OCI-LY1 (cell line): ENCODE data around the gene EIF5.

Experiments
- H2AFZ ChIP-seq: fragments of 200-600 bp; sonication (generic), shearing (Covaris generic); 2 replicates; pipeline ENCODE4 v1.6.0; 2014; ENCODE audit warnings: antibody characterized with exemption, mild to moderate bottlenecking, low read length
- H3F3A ChIP-seq: fragments of 200-600 bp; sonication (generic), shearing (Covaris generic); 2 replicates; pipeline ENCODE4 v1.6.0; 2014; ENCODE audit warnings: mild to moderate bottlenecking, antibody characterized with exemption, low read length, moderate library complexity; ENCODE audit not compliant: insufficient read depth
- H3K27ac ChIP-seq: fragments of 200-600 bp; sonication (generic); 2 replicates; pipeline ENCODE4 v1.5.1; 2014; ENCODE audit warnings: low read length, mixed run types, mild to moderate bottlenecking, low read depth; ENCODE audit not compliant: poor library complexity, severe bottlenecking
- H3K27me3 ChIP-seq: fragments of 200-600 bp; sonication (generic); 2 replicates; pipeline ENCODE4 v1.6.0; 2014; ENCODE audit warnings: antibody characterized with exemption, mild to moderate bottlenecking, low read length, moderate library complexity; ENCODE audit not compliant: insufficient read depth
- H3K36me3 ChIP-seq: fragments of 200-600 bp; sonication (generic); 2 replicates; pipeline ENCODE4 v1.6.1; 2014; ENCODE audit warnings: mild to moderate bottlenecking, antibody characterized with exemption, low read length, moderate library complexity, mixed read lengths; ENCODE audit not compliant: insufficient read depth
- H3K4me1 ChIP-seq: fragments of 200-600 bp; sonication (generic); 2 replicates; pipeline ENCODE4 v1.5.1; 2014; ENCODE audit warnings: mild to moderate bottlenecking, low read length, moderate library complexity; ENCODE audit not compliant: insufficient read depth, severe bottlenecking
- H3K4me2 ChIP-seq: fragments of 200-600 bp; sonication (generic), shearing (Covaris generic); 2 replicates; pipeline ENCODE4 v1.6.1; 2014; ENCODE audit warnings: low read length
- H3K4me3 ChIP-seq: fragments of 200-600 bp; sonication (generic); 2 replicates; pipeline ENCODE4 v1.5.1; 2014; ENCODE audit warnings: low read length, low read depth, mild to moderate bottlenecking, mixed read lengths; ENCODE audit not compliant: poor library complexity, severe bottlenecking
- H3K79me2 ChIP-seq: fragments of 200-600 bp; shearing (Covaris generic); 2 replicates; pipeline ENCODE4 v1.6.1; 2016; ENCODE audit warnings: mixed run types, low read length, mixed read lengths; ENCODE audit not compliant: insufficient read depth
- H3K9ac ChIP-seq: fragments of 200-600 bp; sonication (generic), shearing (Covaris generic); 2 replicates; pipeline ENCODE4 v1.6.1; 2014; ENCODE audit warnings: mild to moderate bottlenecking, low read length, mixed read lengths
- H3K9me2 ChIP-seq: fragments of 200-600 bp; sonication (generic), shearing (Covaris generic); 2 replicates; pipeline ENCODE4 v1.6.1; 2014; ENCODE audit warnings: low read depth, mild to moderate bottlenecking, low read length, mixed read lengths
- H3K9me3 ChIP-seq: fragments of 200-600 bp; shearing (Covaris generic); 2 replicates; pipeline ENCODE4 v1.6.1; 2014; ENCODE audit warnings: low read length, mixed read lengths
- H4K20me1 ChIP-seq: fragments of 200-600 bp; sonication (generic), shearing (Covaris generic); 2 replicates; pipeline ENCODE4 v1.6.0; 2016; ENCODE audit warnings: mild to moderate bottlenecking, low read length; ENCODE audit not compliant: insufficient read depth
- EZH2 ChIP-seq: fragments of 200-600 bp; sonication (generic), shearing (Covaris generic); IDR thresholded peaks from 2 replicates; pipeline ENCODE4 v1.8.0; 2017; ENCODE audit warnings: borderline replicate concordance, mixed run types, mild to moderate bottlenecking, antibody characterized with exemption, low read length, moderate library complexity, mixed read lengths
- TF ChIP-seq, protein P1 (sequence below): fragments of 200-600 bp; sonication (generic), shearing (Covaris generic); IDR thresholded peaks from 2 replicates; pipeline ENCODE4 v1.5.1; 2017; ENCODE audit warnings: mild to moderate bottlenecking, antibody characterized with exemption, low read length, moderate library complexity, mixed read lengths

EIF5 gene

DNA sequence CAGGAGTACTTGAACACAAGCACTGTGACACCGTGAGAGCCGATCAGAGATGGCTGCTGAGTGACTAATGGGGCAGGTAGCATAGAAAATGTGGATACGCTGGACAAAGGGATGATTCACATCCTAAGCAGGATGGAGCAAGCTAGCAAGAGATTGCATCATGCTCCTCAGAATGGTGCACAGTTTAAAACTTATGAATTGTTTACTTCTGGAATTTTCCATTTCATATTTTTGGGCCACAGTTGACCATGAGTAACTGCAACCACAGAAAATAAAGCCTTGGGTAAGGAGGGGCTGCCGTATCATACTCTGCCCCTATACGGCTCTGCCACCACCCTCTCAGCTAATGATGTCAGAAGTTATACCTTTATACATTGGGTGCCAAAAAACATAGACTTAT is 27.8 kb downstream of the EIF5 start:
- H3K9me2 ChIP-seq, result no peaks in the 10 kb centered on the region
- no peak for TF ChIP-seq EZH2
- TF ChIP-seq, protein P1, sequence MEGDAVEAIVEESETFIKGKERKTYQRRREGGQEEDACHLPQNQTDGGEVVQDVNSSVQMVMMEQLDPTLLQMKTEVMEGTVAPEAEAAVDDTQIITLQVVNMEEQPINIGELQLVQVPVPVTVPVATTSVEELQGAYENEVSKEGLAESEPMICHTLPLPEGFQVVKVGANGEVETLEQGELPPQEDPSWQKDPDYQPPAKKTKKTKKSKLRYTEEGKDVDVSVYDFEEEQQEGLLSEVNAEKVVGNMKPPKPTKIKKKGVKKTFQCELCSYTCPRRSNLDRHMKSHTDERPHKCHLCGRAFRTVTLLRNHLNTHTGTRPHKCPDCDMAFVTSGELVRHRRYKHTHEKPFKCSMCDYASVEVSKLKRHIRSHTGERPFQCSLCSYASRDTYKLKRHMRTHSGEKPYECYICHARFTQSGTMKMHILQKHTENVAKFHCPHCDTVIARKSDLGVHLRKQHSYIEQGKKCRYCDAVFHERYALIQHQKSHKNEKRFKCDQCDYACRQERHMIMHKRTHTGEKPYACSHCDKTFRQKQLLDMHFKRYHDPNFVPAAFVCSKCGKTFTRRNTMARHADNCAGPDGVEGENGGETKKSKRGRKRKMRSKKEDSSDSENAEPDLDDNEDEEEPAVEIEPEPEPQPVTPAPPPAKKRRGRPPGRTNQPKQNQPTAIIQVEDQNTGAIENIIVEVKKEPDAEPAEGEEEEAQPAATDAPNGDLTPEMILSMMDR, result no peak
- no peak overlapping the region for H3K27ac ChIP-seq
- H4K20me1 ChIP-seq, result no peaks in the 10 kb centered on the region
- H2AFZ ChIP-seq, result no peak overlapping the region
- no peaks in the 10 kb centered on the region for H3F3A ChIP-seq
- no peak overlapping the region for H3K4me3 ChIP-seq
- peaks cover 10% of the 10 kb centered on the region; the same call in 1 of the 2 replicates for H3K27me3 ChIP-seq
- H3K4me2 ChIP-seq, result no peak overlapping the region
- no peaks in the 10 kb centered on the region; the same call in 1 of the 2 replicates for H3K36me3 ChIP-seq
- H3K4me1 ChIP-seq, result peaks cover 7% of the 10 kb centered on the region
- peaks cover 28% of the 10 kb centered on the region for H3K9me3 ChIP-seq
- H3K9ac ChIP-seq, result no peak overlapping the region
- no peaks in the 10 kb centered on the region for H3K79me2 ChIP-seq

DNA sequence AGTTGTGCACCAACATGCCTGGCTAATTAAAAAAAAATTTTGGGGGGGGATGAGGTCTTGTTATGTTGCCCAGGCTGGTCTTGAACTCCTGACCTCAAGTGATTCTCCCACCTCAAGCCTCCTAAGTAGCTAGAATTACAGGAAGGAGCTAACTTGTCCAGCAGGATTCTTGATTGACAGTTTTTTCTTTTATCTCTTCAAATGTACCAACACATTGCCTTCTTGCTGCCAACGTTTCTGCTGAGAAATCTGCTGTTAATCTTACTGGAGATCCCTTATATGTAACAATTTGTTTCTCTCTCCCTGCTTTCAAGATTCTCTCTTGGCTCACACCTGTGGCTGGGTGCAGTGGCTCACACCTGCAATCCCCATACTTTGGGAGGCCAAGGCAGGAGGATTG is 28.7 kb downstream of the EIF5 start:
- Histone ChIP-seq H3K4me2 (no peak overlapping the region), H3K36me3 (no peaks in the 10 kb centered on the region; the same call in 1 of the 2 replicates), H2AFZ (no peak overlapping the region), H3F3A (no peaks in the 10 kb centered on the region), H3K79me2 (no peaks in the 10 kb centered on the region), H3K27me3 (peaks cover 10% of the 10 kb centered on the region; the same call in 1 of the 2 replicates), H3K9ac (no peak overlapping the region), H4K20me1 (no peaks in the 10 kb centered on the region), H3K27ac (no peak overlapping the region), H3K4me3 (no peak overlapping the region), H3K9me2 (no peaks in the 10 kb centered on the region), H3K9me3 (peaks cover 28% of the 10 kb centered on the region), H3K4me1 (peaks cover 6% of the 10 kb centered on the region)
- TF ChIP-seq EZH2, result no peak
- TF ChIP-seq, protein P1, result no peak

DNA sequence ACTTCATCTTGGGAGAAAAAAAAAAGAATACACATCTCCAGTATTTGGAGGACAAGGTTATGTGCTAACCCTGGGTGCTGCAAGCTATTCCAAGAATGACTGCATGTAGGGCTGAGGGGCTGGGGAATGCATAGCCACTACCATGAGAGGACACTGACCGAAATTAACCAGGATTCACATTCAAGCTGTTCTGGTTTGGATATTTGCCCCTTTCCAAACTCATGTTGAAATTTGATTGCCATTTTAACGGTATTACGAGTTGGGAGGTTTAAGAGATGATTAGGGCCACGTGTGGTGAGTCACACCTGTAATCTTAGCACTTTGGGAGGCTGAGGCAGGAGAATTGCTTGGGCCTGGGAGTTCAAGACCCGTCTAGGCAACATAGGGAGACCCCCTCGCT is 32.7 kb downstream of the EIF5 start:
- Histone ChIP-seq H3K4me3 (no peak overlapping the region), H3K9ac (no peak overlapping the region), H4K20me1 (no peaks in the 10 kb centered on the region), H2AFZ (no peak overlapping the region), H3K79me2 (no peaks in the 10 kb centered on the region), H3K27me3 (peaks cover 10% of the 10 kb centered on the region; the same call in 1 of the 2 replicates), H3K27ac (no peak overlapping the region), H3K36me3 (no peaks in the 10 kb centered on the region), H3K9me3 (peaks cover 20% of the 10 kb centered on the region), H3K4me1 (no peaks in the 10 kb centered on the region), H3F3A (no peaks in the 10 kb centered on the region), H3K4me2 (no peak overlapping the region), H3K9me2 (no peaks in the 10 kb centered on the region)
- TF ChIP-seq EZH2, result no peak
- TF ChIP-seq, protein P1, result no peak
